DOHH2 (cell line): Measurements from ENCODE around the gene STEAP3.

Experiments used
- H3F3A ChIP-seq: fragments of 200-600 bp; sonication (generic), shearing (Covaris generic); 2 replicates; pipeline ENCODE4 v1.6.0; 2016; ENCODE audit warnings: antibody characterized with exemption, mild to moderate bottlenecking; ENCODE audit not compliant: control insufficient read depth, insufficient read depth
- H3K27ac ChIP-seq: fragments of 200-600 bp; sonication (generic); 2 replicates; pipeline ENCODE4 v1.5.1; 2014; ENCODE audit warnings: low read depth, mild to moderate bottlenecking, low read length, moderate library complexity
- H3K27me3 ChIP-seq: fragments of 200-600 bp; sonication (generic); 2 replicates; pipeline ENCODE4 v1.6.1; 2014; ENCODE audit warnings: mild to moderate bottlenecking, low read length, mixed read lengths; ENCODE audit not compliant: control insufficient read depth
- H3K36me3 ChIP-seq: fragments of 200-600 bp; sonication (generic); 2 replicates; pipeline ENCODE4 v1.6.1; 2014; ENCODE audit warnings: mild to moderate bottlenecking, low read length, moderate library complexity, mixed read lengths; ENCODE audit not compliant: control insufficient read depth
- H3K4me1 ChIP-seq: fragments of 200-600 bp; sonication (generic); 2 replicates; pipeline ENCODE4 v1.6.1; 2014; ENCODE audit warnings: mild to moderate bottlenecking, low read length, mixed read lengths; ENCODE audit not compliant: control insufficient read depth
- H3K4me2 ChIP-seq: fragments of 200-600 bp; sonication (generic); 2 replicates; pipeline ENCODE4 v1.6.0; 2014; ENCODE audit warnings: mild to moderate bottlenecking, low read length, moderate library complexity
- H3K4me3 ChIP-seq: fragments of 200-600 bp; sonication (generic); 2 replicates; pipeline ENCODE4 v1.5.1; 2014; ENCODE audit warnings: mild to moderate bottlenecking, low read length, mixed read lengths
- H3K79me2 ChIP-seq: fragments of 200-600 bp; sonication (generic); 2 replicates; pipeline ENCODE4 v1.6.1; 2014; ENCODE audit warnings: mild to moderate bottlenecking, low read length, mixed read lengths; ENCODE audit not compliant: control insufficient read depth
- H3K9me2 ChIP-seq: fragments of 200-600 bp; sonication (generic); replicated peaks from 2 replicates; pipeline ENCODE4 v1.6.1; 2014; ENCODE audit warnings: mild to moderate bottlenecking, low read length, mixed read lengths; ENCODE audit not compliant: control insufficient read depth
- H3K9me3 ChIP-seq: fragments of 200-600 bp; sonication (generic); 2 replicates; pipeline ENCODE4 v1.6.1; 2014; ENCODE audit warnings: antibody characterized with exemption, low read length, mixed read lengths; ENCODE audit not compliant: control insufficient read depth, insufficient read depth
- H4K20me1 ChIP-seq: fragments of 200-600 bp; sonication (generic); 2 replicates; pipeline ENCODE4 v1.6.0; 2014; ENCODE audit warnings: low read depth, mild to moderate bottlenecking, antibody characterized with exemption, low read length, moderate library complexity; ENCODE audit not compliant: control insufficient read depth, insufficient read depth
- EZH2phosphoT487 ChIP-seq: fragments of 200-600 bp; sonication (generic); IDR thresholded peaks from 2 replicates; pipeline ENCODE4 v1.6.1; 2017; ENCODE audit warnings: borderline replicate concordance, mild to moderate bottlenecking, antibody characterized with exemption, low read length, moderate library complexity, mixed read lengths
- TF ChIP-seq, protein P1 (sequence below): fragments of 200-600 bp; sonication (generic); IDR thresholded peaks from one replicate; pipeline ENCODE4 v1.5.1; 2014; ENCODE audit warnings: antibody characterized with exemption, mild to moderate bottlenecking, low read depth, low read length; ENCODE audit not compliant: poor library complexity, severe bottlenecking

STEAP3 gene

GRCh38 chr2:119227346-119227745 is 3.7 kb downstream of the STEAP3 start:
- Histone ChIP-seq H3K4me3 (no peak overlapping the region), H3K4me1 (peaks cover 7% of the 10 kb centered on the region), H3K79me2 (no peaks in the 10 kb centered on the region), H3K9me2 (no peaks in the 10 kb centered on the region), H3K4me2 (no peak overlapping the region), H3K27ac (no peak overlapping the region), H3K36me3 (no peaks in the 10 kb centered on the region), H3K9me3 (no peaks in the 10 kb centered on the region), H3K27me3 (peaks cover 38% of the 10 kb centered on the region), H3F3A (no peaks in the 10 kb centered on the region), H4K20me1 (no peaks in the 10 kb centered on the region)
- TF ChIP-seq, protein P1, sequence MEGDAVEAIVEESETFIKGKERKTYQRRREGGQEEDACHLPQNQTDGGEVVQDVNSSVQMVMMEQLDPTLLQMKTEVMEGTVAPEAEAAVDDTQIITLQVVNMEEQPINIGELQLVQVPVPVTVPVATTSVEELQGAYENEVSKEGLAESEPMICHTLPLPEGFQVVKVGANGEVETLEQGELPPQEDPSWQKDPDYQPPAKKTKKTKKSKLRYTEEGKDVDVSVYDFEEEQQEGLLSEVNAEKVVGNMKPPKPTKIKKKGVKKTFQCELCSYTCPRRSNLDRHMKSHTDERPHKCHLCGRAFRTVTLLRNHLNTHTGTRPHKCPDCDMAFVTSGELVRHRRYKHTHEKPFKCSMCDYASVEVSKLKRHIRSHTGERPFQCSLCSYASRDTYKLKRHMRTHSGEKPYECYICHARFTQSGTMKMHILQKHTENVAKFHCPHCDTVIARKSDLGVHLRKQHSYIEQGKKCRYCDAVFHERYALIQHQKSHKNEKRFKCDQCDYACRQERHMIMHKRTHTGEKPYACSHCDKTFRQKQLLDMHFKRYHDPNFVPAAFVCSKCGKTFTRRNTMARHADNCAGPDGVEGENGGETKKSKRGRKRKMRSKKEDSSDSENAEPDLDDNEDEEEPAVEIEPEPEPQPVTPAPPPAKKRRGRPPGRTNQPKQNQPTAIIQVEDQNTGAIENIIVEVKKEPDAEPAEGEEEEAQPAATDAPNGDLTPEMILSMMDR: no peak
- no peak for TF ChIP-seq EZH2phosphoT487

DNA sequence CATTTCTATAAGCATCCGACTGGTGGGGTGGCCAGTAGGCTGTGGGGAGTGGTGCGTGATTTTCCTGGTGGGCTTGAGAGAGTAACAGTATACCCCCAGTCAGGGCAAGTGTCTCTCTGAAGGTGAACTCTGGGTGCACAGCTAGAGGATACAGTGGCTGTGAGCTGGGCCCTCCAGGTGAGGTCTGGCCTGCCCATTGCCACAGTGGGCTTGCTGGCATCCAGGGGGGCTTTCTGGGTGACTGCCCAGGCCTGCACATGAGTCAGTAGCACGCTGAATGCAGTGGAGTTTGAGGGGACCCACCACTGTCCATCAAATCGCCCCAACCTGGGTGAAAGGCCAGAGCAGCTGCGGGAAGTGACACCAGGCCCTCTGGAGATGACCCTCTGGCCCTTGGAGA is 4.5 kb downstream of the STEAP3 start:
- Histone ChIP-seq H3K4me3 (no peak overlapping the region), H3K9me2 (no peaks in the 10 kb centered on the region), H3K4me2 (no peak overlapping the region), H3K27ac (no peak overlapping the region), H3K4me1 (peaks cover 11% of the 10 kb centered on the region), H3F3A (no peaks in the 10 kb centered on the region), H3K27me3 (peaks cover 32% of the 10 kb centered on the region), H4K20me1 (no peaks in the 10 kb centered on the region), H3K36me3 (no peaks in the 10 kb centered on the region), H3K9me3 (no peaks in the 10 kb centered on the region), H3K79me2 (no peaks in the 10 kb centered on the region)
- TF ChIP-seq, protein P1: no peak
- TF ChIP-seq EZH2phosphoT487: no peak

DNA sequence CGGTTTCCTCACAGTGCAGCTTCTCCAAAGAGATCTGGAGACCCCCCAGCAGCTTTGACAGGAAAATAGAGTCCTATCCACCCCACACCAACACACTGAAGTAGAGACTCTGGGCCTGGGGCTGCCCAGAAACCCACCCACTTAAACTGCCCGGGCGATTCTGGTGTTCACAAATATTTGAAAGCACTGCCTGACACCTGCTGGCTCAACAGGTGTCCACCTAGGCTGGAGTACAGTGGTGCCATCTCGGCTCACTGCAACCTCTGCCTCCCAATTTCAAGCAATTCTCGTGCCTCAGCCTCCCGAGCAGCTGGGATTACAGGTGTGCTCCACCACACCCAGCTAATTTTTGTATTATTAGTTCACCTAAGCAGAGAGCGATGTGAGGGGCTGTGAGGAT is 5.3 kb downstream of the STEAP3 start:
- Histone ChIP-seq H3K4me2 (no peak overlapping the region), H3K36me3 (no peaks in the 10 kb centered on the region), H3F3A (no peaks in the 10 kb centered on the region), H3K4me3 (no peak overlapping the region), H3K9me3 (no peaks in the 10 kb centered on the region), H3K79me2 (no peaks in the 10 kb centered on the region), H3K4me1 (peaks cover 9% of the 10 kb centered on the region), H3K9me2 (no peaks in the 10 kb centered on the region), H4K20me1 (no peaks in the 10 kb centered on the region), H3K27me3 (peaks cover 24% of the 10 kb centered on the region), H3K27ac (no peak overlapping the region)
- TF ChIP-seq, protein P1: no peak
- no peak for TF ChIP-seq EZH2phosphoT487

DNA sequence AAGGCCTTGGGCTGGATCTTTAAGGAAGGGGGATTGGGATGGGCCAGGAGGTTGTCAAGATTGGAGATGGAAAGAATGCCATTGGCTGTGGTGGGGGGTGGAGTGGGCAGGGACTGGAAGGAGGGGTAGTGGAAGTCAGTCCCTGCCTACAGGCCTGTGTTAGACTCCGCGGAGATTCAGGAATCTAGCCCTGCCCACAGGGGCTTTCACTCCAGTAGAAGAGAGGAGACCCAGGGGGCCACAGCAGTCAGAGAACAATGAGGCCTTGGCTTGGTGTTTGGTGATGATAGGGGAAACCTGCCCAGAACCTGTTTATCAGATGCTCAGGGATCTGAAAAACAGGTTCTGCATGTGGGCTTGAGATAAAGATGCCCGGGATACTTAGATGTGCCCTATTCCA is 6.1 kb downstream of the STEAP3 start:
- Histone ChIP-seq H3K4me3 (no peak overlapping the region), H3K9me3 (no peaks in the 10 kb centered on the region), H3K4me2 (no peak overlapping the region), H3K27ac (no peak overlapping the region), H3K27me3 (peaks cover 17% of the 10 kb centered on the region), H3K4me1 (peaks cover 4% of the 10 kb centered on the region), H3K36me3 (no peaks in the 10 kb centered on the region), H4K20me1 (no peaks in the 10 kb centered on the region), H3K79me2 (no peaks in the 10 kb centered on the region), H3K9me2 (no peaks in the 10 kb centered on the region), H3F3A (no peaks in the 10 kb centered on the region)
- TF ChIP-seq, protein P1: no peak
- TF ChIP-seq EZH2phosphoT487: no peak
